HL-60/S4 treated with retinoic acid at 250 ng/mL for 4 days and 3 days (cell line): ENCODE measurements around the gene ASB5.
"Not testable (repeated sequence)": the region's sequence is repeated elsewhere in the genome, so short reads cannot be mapped to it uniquely, and the experiment has no call there.

Experiments
- in situ Hi-C: fragments of 300-500 bp; cut with MboI; formaldehyde crosslinking; loops from 2 replicates; pipeline ENCODE4 v1.7.0; 2022; ENCODE audit warnings: low sequenced_read_pairs

The ASB5 gene

DNA sequence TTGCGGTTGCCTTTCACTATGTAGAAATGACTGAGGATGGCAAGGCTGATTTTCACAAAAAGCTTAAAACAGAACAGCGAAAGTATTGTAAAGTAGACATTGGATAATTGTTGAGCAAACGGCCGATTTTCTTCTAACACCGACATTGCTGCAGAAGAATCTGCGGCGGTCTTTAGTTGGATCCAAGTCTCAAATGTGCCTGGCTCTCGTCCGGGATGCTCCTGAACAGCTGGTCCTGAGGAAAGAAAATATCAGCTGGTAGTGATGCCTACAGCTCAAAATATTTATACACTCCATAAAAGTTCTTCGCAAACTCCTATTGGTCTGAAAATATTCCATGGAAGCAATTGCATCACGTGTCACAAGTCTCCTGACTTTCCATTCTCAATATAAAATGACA, at the start of gene ASB5:
ASB5 (minus strand) TSS at position 260 of the 400 bp plus-strand sequence; CDS start at position 146, 114 bp downstream.
- in situ Hi-C loops = no loop called here

DNA sequence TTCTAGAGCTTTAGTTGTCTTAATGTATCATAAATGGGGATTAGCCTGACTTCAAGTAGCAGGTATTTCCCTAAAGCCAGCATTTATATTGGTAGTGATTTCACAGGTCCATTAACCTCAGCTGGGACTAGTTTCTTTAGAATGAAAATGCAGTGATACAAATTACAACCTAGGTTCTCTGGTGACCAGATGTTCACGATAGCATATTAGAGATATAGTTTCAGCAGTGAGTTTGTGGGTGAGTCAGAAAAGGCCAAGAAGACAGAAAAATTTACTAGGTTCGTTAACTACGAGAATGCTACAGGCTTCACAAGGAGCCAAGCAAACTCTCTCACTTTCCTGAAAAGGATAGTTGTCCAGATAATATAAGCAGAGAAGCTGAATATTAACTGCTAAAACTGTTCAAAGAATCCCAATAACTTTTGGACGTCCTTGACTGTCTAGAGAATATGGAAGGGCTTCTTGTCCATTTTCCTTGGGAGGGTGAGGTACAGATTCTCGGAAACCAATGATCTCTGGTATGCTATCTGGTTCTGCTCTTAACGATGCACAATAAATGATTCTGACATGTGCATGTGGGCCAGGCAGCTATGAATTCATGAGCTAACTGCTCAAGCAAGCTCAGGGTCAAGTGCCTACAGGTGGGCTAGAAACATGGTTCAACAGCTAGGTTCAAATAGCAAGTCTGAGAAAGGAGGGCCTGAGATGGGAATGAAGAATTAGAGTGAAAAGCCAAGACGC, 44.7 kb upstream of the ASB5 start:
- in situ Hi-C loops = no loop called here

DNA sequence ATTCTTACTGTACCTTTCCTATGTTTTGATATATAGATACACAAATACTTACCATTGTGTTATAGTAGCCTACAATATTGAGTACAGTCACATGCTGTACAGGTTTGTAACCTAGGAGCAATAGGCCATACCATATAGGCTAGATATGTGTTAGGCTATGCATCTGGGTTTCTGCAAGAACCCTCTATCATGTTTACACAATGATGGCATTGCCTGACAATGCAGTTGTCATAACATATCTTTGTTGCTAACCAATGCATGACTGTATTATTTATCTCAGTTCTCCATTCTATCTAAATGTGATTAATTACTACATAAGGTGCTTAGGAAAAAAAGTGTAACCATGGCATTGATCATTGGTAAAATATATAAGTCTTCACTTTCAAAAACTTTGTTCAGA, 40.8 kb upstream of the ASB5 start:
- in situ Hi-C loops = no loop called here

- in situ Hi-C loops = no loop called here
These were observed 40.0 kb upstream of the ASB5 start for GRCh38 chr4:176309046-176309445.

- in situ Hi-C loops = no loop called here
These were observed 39.4 kb upstream of the ASB5 start for GRCh38 chr4:176308441-176308840.

DNA sequence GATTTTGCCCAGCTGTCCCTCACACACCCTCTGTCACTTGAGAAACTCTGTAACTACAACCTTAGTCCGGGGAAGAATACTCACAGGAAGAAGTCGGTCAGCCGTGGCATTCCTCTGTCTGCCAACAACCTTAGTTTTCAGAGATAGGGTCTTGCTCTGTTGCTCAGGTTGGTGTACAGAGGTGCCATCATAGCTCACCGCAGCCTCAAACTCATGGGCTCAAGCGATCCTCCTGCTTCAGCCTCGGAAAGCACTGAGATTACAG, 38.6 kb upstream of the ASB5 start:
- in situ Hi-C loops = no loop called here

DNA sequence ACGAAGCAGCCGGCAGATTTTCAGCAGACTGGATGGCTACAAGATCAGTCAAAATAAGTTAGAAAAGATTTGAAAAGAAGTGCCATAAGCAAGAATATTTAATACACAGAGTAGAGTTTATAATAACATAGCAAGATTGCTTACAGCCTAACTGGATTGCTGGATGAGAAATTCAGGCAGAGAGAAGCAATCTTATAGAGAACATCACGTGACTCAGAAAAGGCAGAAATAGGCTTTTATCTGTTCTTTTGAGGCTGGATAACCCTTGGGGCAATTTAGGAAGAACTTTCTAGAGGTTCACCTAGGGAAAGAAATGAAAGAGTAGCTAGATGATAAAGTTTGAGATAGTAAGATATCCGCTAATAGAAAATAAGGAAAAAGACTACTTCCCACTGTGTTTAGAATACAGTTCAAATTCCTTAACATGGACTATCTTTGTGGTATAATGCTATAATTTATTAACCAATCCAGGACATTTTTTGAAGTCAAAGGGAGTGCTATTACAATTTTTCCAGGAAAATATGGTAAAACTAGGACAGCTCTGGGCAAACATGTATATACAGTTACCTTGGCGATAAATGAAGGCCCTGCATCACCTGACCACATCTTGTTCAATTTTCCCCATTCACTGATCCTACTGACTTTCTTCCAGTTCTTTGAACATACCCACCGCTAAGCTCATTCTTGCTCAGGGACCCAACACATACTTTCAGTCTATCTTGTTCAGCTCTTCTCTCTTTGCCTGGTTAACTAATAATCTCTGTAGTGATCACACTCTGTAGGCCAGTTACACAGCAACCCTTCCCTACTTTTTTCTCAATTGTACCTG, 38.0 kb upstream of the ASB5 start:
- in situ Hi-C loops = no loop called here

DNA sequence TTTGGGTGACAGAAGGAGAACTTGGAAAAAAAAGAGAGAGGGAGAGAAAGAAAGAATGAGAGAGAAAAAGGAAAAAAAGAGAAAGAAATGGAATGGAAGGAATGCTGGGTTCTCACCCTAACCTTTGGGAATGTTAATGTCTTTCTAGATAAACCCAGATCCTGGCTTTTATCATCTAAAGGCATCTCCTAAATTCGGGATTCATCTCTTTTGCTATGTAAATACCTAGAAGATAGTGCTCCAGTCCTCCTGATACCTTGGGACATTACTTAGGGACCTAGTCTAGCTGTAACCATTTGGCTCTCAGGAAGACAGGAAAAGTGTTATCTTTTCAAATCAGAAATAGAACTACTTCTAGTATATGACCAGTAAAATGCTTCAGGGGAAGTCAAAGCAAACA, 34.9 kb upstream of the ASB5 start:
- in situ Hi-C loops = no loop called here

DNA sequence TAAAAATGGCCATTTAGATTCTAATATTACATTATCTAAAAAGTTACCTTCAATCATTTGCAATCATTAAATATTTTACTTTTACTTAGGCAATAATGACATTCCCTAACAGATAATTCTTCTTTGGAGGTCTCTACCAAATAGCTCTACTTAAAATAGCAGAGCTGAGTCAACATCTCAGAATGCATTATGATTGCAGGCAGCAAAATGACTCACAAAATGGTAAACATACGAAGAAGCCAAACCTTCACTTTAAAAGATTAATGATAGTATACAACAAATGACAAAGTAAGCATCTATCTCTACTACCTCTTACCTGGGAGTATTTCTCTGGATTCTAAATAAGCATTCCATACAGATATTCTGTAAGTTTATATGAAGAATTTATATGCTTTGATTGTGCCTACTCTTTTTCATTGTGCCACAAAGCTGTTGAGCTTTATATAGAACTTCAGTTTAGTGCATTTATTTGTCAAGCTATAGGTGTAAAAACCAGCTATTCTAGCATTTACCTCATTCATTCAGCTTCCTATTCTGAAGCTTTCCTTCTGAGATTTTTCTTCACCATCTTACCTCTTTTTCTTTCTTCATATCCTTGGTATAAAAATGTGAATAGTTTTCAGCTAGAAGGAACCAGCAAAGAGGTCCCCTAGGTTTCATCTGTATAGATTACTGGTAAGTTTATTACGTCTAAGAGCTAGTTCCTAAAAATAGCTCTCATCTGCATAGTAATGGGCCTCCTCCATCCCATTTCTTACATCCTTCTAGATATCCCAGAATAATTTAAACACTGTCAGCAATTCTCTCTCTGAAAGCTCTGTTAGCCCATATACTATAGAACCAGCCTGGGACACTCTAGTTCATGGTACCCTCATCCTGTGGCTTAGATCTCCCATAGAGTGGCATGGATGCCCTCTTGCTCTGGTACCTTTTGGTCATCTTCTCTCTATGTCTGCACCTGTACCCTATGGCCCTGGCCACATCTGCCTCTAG, 33.6 kb upstream of the ASB5 start:
- in situ Hi-C loops = no loop called here

- in situ Hi-C loops = no loop called here
These were observed 31.5 kb upstream of the ASB5 start for GRCh38 chr4:176300565-176300964.

DNA sequence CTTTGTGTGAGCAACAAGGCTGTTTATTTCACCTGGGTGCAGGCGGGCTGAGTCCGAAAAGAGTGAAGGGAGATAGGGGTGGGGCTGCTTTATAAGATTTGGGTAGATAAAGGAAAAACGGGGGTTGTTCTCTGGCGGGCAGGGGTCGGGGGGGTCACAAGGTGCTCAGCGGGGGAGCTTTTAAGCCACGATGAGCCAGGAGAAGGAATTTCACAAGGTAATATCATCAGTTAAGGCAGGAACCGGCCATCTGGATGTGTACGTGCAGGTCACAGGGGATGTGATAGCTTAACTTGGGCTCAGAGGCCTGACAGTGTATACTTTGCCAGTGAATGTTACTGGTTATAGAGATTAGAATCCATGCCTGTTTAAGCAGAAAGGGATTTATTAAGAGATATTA, 31.0 kb upstream of the ASB5 start:
- in situ Hi-C loops = no loop called here

DNA sequence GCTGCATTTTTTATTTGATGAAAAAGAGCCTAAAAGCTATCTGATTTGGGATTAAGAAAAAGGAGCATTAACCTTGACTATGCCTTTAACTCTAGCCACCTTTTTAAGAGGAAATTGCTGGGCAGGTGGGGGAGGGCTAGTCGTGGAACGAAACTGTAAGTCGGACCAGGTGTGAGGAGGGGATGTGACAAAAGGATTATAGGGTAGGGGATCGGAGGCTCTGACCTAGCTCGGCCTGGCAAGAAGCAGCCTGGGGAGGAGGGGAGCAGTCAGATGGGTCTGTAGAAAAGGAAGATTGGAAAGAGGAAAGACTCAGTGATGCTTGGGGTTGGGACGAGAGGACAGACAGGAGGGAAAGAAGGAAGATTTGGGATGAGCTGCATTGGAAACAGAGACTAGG, 29.6 kb upstream of the ASB5 start:
- in situ Hi-C loops = no loop called here

DNA sequence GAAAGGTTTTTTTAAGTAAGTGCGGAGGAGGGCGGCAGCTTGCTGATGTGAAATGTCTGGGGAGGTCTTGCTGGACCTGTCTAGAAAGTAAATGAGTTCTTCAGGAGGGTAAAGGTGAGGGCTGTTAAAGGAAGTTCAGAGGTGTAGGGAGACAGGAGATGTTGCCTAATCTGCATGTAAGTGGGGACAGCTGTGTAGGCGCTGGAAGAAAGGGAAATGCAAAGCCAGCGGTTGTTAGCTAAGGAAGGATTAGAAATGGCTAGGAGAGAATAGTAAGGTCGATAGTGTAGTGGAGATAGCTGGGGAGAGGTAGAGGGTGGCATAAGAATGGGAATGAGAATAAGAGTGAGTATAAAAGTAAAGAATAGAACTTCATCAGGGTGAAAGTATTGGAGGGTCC, 26.9 kb upstream of the ASB5 start:
- in situ Hi-C loops = not testable (repeated sequence)

- in situ Hi-C loops = no loop called here
These were observed 24.6 kb upstream of the ASB5 start for GRCh38 chr4:176293660-176294059.

DNA sequence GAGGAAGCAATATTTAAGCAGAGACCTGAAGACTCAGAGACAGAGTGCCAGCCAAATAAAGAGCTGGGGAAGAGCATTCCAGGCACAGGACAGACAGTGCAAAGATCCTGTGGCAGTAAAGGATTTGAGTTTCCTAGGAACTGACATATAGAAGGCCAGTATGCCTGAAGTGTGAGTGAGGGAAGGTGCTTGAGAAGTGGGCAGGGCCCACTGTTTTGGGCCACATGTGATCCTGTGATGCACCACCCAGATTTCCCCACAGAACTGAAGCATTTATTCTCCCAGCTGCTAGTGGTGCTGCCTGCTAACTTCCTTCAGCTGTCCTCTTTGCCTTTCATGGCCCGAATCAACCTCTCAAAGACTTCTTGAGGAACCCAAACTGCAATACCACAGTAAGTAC, 23.9 kb upstream of the ASB5 start:
- in situ Hi-C loops = no loop called here

GRCh38 chr4:176291748-176292147, 22.7 kb upstream of the ASB5 start:
- in situ Hi-C loops = no loop called here

DNA sequence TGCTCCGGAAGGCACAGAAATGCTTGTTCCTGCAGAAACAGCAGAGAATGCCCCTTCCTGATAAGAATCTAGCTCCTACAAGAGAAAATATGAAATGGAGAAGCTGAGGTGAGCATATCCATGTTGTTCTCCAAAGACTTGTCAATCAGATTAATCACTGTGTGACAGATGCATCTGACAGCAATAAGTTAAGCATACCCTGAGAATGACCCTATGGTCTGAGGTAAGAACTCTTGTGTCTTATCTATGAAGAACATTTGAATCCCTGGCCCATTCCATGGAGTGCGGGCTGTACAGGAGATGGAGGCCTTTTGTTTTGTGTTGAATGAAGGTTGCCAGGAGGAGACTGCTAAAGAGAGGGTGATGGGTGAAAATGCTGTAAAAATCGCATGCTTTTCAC, 21.5 kb upstream of the ASB5 start:
- in situ Hi-C loops = no loop called here

- in situ Hi-C loops = no loop called here
These were observed 20.5 kb upstream of the ASB5 start for GRCh38 chr4:176289561-176289960.

DNA sequence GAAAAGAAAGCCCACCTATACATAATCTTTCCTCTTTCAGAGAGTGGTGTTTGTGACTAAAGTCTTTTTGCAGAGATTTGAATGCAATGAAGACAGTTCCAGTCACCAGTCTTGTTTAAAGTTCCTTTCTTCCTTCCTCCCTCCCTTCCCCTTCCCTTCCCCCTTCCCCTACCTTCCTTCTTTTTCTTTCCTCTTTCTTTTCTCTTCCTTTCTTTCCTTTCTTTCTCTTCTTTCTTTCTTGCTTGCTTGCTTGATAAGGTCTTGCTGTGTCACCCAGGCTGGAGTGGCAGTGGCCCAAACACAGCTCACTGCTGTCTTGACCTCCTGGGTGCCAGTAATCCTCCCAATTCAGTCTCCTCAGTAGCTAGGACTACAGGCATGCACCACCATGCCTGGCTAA, 19.0 kb upstream of the ASB5 start:
- in situ Hi-C loops = no loop called here

DNA sequence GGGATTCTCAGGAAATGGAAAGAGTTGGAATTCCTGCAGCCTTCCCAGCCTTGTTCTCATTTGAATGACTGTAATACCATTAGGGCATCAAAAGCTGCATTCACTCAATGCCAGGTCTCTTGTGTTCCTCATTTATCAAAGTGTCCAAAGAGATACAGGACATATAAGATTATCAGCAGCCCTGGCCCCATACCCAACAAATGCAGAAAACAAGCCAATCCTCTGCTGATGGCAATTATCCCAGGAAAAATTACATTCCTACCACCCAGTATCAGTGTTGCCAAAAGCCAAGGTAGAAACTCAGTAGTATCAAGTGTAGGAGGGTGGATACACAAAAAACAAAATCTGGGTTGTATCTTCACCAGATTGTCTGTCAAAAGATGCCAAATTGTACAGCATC, 18.5 kb upstream of the ASB5 start:
- in situ Hi-C loops = no loop called here

DNA sequence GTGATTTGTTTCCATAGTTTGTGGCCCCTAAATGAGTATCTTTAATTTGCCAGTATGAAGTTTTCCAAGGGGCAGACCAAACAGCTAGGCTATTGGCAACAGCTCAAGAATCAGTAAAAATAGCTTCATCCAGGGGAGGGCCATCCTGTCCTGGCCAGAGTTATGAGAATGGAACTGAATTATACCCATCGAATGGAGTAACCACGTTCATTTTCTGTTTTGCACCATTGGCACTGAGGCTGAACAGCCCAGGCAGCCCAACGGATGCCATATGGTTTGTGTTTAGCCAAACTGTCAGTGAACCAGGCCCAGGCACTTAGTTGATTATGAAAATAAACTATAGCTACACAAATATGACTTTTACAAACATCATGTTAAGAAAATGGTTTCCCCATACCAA, 17.7 kb upstream of the ASB5 start:
- in situ Hi-C loops = no loop called here
